NCI-H345 (cell line): ENCODE data around the gene GPR85.
"Not testable (repeated sequence)": the region's sequence is repeated elsewhere in the genome, so short reads cannot be mapped to it uniquely, and the experiment has no call there.

Experiments used
- DNase-seq: peaks from one replicate; lab custom pipeline; 2025; lab: John Stamatoyannopoulos, UW

The GPR85 gene

DNA sequence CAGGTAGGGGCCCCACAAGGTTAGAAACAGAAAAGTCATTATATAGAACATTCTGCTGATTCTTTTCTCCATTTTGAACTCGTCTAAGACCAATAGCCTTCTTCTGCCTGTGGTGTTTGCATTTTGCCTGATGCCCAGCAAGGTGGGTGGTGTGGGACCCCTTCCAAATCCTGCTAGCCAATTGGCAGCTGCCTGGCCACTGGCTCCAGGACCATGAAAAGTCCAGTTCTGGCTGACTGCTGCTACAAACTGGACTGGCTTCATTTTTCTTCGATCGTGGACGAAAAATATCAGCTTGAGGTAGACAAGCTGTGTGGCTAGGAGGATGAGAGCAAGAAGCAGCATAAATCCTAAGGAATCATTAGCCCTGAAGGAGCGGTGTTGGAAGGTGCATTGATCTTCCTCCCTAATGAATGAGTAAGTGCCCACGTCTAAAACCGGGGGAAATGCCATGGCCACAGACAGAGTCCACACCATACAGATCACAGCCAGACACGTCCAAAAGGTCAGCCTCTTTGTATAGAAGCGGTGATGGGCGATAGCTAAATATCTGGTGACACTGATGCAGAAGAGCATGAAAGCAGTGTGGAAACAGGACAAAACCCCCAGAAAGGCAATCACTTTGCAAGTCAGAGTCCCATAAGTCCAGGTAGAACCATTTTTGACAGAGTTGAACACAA is 2.7 kb downstream of the GPR85 start:
- DNase-seq: no peak

DNA sequence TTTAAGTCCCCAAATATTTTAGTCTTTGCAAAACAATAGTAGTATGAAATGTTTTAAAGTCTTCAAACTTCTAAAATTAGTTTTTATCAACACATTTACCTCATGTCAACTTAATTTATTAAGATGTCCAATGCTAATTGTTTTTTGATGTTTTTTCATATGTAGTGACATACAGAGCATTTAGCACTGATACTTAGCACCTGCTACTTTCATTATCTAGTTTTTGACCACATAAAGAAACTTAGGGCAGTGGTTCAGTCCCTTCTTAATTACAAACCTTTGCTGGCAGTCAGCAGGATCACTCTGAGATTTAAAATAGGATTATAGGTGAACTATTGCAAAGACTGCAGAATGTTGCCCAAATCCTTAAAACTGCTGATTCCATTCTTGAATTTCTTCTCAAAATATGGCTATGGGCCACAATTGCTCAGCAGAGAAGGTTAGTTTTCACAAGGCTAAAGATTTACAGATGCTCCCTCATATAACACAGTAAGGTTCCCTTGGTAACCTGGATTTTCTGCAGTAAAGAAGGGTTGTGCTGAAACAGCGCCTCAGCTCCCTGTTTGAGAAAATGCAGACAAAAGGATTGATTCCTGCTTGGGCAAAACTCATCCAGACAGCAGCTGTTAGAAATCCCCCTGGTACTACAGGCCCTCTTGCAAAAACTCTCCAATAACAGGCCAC is 3.4 kb downstream of the GPR85 start:
- DNase-seq: no peak

DNA sequence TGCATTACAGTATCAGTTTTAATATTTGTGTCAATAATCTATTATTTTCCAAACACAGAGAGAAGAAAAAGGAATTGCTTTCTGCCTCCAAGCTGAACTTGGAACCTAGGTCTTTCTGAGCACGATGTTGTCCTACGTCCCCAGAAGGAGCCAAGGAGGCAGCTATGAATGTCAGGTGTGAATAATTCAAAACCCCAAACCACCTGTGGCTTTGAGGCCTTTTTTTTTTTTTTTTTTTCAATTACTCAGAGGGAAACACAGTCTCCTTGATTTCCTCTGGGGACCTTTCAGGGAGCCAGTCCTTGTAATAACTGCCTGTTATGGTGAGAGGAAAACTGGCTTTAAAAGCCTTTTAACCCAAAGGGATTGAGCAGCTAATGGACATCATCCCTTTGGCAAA is 8.3 kb downstream of the GPR85 start:
- DNase-seq: no peak

DNA sequence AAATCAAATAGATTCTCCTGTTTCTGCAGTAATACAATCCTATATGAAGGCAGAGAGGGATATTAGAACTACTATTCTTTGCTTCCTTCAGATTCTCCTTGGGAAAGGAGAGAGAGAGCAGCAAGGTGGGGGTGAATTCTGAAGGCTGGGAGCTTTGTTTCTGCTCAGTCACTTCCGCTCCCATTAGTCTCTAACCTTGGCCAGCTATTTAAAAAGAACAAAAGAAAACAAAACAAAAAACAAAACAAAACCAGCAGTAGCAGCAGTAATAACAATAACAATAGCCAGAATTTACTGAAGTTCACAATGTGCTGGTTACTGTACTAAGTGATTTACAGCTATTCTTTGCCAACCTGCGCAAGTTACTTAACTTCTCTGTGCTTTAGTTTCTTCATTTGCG is 9.9 kb downstream of the GPR85 start:
- DNase-seq: no peak

DNA sequence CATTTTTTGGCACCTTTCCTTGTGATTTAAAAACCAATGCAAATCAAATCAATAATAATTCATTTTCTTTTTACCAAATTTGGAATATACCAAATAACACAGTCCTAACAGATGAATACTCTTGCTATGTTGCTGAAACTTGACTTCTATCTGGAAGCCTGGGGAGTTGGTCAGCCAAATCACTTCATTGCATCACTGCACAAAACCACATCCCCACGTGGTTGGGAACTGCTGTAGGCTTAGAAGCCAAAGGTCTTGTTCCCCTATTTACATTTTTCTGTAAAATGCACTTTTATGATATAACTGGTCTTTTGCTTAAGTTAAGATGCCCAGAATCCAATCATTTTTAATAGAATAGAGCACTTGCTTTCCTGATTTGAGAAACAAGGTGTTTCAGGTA is 15.2 kb downstream of the GPR85 start:
- DNase-seq: no peak

DNA sequence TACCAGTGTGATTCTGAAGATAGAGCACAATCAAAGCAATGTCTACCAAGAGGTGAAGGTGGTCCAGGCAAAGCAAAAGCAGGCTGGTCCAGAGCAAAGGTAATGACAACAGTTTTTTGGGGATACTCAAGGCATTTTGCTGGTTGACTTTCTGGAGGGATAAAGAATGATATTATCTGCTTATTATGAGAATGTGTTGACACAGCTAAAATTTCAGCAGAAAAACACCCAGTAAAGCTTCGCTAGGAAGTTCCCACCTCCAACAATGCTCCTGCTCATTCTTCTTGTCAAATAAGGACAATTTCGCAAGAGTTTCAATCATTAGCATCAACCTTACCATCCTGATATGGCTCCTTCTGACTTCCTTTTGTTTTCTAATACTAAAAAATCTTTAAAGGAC is 24.1 kb downstream of the GPR85 start:
- no peak for DNase-seq

DNA sequence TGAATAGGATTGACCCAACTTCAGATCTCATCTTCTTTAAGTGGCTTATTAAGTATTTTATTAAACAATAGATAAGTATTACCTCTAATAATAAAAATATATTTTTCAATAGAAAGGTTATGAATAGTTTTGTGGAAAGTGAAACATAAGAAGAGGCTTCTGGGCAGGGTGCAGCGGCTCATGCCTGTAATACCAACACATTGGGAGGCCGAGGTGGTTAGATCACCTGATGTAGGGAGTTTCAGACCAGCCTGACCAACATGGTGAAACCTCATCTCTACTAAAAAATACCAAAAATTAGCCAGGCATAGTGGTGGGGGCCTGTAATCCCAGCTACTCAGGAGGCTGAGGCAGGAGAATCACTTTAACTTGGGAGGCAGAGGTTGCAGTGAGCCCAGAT is 26.5 kb downstream of the GPR85 start:
- no peak for DNase-seq

DNA sequence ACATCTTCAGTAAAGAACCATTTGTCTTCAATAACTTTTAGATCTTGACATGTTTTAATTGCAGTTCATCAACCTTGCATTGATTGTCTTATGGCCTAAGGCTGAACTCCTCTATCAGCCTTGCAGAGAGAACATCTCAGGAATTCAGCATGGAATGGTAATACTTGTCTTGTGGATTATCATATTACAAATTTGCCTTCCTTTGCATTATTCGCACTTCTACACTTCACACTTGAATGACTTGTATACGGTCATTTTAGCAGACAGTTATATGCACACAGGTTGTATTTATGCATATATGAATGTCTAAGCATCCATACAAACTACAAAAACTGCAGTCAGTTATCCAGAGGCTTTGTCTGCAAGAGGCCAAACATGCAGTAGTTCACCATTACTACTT is 31.7 kb downstream of the GPR85 start:
- DNase-seq: no peak

DNA sequence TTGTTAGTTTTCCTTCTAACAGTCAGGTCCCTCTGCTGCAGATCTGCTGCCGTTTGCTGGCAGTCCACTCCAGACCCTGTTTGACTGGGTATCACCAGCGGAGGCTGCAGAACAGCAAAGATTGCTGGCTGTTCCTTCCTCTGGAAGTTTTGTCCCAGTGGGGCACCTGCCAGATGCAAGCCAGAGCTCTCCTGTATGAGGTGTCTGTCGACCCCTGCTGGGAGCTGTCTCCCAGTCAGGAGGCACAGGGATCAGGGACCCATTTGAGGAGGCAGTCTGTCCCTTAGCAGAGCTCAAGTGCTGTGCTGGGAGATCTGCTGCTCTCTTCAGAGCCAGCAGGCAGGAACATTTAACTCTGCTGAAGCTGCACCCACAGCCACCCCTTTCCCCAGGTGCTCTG is 32.4 kb downstream of the GPR85 start:
- not testable (repeated sequence) for DNase-seq

DNA sequence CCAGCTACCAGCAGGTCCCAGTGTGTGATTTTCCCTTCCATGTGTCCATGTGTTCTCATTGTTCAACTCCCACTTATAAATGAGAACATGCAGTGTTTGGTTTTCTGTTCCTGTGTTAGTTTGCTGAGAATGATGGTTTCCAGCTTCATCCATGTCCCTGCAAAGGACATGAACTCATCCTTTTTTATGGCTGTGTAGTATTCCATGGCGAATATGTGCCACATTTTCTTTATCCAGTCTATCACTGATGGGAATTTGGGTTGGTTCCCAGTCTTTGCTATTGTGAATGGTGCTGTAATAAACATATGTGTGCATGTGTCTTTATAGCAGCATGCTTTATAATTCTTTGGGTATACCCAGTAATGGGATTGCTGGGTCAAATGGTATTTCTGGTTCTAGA is 37.4 kb downstream of the GPR85 start:
- DNase-seq: not testable (repeated sequence)

DNA sequence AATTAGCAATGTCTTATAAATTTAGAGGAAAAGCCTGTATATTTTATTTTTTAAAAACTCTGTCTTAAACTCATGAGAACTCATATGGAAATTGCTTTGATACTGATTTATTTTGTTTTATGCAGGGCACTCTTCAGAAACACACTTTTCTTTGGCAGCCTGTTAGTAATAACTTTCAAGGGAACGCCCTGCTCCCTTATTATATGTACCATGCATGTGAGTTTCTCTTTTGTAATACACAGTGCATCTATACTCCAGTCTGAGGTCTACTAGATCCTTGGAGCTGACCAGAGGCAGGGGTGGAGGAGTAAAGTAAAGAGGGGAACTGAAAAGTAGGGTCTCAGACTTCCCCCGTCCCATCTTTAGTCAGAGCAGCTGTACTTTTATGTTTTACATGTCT is 40.2 kb downstream of the GPR85 start:
- no peak for DNase-seq

DNA sequence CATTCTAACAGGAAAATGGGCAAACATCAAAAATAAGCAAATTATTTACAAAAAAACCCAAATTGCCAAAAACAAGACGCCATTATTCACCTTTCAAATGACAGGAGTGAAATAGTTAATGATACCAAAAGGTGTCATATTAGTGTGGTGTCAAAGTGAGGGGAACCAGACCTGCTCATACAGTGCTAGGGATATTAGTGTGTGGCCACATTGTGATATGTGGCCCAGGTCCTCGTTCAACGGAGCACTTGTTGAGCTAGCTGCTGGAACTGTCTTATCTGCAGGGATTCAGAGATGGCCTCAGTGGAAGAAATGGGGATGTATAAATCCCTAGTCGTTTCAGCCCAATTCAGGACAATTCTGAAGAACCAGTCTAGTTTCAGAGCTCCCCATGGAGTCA is 41.2 kb downstream of the GPR85 start:
- no peak for DNase-seq

DNA sequence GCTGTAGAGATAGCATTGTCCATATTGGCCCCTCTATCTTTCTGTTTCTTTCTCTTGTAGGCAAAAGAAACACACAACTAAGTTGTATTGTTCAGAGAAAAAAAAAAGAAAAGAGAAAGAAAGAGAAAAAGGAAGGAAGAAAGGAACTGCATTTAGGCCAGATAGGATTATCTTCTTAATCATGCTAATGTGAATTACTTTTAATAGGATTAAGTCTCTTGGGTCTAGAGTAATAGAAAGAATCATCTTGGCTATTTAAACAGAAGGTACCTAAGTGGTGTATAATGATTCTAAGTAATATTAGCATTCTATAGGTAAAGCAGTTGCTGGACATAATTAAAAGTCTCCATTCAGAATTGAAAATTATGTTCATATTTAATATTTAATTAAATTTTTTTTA is 42.2 kb downstream of the GPR85 start:
- DNase-seq: no peak

DNA sequence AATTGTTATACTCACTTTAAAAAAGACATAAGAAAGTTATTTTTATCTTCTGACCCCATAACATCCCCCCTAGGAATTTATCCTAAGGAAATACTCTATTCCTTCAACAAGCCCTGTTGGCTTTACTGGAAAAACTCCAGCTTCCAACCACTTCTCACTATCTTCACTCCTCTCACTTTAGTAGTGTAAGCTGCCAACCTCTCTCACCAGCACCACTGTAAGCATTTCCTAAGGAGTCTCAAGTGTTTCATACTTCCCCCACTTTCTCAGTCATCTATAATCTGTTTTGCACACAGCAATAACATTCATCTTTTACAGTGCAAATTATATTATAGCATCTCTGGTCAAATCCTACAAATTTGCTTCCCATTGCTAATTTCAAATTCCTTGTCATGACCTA is 45.8 kb downstream of the GPR85 start:
- no peak for DNase-seq

DNA sequence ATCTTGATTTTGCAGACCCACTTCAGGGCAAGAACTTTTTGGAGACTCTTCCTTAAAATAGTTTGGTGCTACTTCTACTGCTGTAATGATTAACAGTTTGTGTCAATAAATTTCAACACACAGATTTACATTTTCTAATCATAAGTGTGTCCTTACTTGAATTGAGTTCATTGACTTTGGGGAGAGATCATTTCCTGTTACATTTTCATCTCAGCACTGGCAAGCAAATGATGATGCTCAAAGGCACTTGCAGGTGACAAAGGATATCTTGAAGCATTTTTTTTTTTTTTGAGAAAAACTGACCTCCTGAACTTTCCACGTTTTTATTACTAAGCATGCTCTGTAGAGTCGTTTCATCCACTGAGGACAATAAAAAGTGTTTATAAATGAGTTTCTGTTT is 52.7 kb downstream of the GPR85 start:
- no peak for DNase-seq
